ENCODE results near the gene MEGF11.

The MEGF11 gene

DNA sequence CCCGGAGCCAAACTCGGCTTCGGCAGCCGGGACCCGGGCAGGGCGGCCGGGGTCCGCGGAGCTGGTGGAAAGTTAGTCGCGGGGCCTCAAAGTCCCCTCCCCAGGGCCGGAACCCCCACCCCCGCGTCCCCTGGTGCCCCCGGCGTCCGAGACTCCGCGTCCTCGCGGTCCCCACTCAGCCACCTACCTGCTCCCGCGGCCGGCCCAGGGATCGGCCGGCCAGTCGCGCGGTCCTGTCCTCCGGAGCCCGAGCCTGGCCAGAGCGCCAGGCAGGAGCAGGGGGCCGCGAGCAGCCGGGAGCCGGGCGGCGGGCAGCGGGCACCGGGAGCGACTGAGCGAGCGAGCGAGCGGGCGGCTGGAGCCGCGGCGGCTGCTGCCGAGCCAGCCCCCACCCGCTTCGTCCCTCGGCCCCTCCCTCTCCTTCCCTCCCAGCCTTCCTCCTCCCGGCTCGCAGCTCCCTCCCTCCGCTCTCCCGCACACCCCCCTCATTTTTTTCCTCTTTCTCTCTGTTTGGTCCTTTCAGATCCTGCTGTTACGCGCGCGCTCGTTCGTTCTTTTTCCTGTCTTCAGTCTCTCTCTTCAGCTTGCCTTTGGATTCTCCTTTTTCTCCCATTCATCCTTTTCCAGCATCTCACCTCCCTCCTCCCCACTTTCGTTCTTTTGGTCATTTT lies at the start of gene MEGF11:
Gene MEGF11 (minus strand): TSS at position 333 of the 671 bp plus-strand sequence. CDS start 125,347 bp downstream, outside the sequence.
- no peak for DNase-seq

DNA sequence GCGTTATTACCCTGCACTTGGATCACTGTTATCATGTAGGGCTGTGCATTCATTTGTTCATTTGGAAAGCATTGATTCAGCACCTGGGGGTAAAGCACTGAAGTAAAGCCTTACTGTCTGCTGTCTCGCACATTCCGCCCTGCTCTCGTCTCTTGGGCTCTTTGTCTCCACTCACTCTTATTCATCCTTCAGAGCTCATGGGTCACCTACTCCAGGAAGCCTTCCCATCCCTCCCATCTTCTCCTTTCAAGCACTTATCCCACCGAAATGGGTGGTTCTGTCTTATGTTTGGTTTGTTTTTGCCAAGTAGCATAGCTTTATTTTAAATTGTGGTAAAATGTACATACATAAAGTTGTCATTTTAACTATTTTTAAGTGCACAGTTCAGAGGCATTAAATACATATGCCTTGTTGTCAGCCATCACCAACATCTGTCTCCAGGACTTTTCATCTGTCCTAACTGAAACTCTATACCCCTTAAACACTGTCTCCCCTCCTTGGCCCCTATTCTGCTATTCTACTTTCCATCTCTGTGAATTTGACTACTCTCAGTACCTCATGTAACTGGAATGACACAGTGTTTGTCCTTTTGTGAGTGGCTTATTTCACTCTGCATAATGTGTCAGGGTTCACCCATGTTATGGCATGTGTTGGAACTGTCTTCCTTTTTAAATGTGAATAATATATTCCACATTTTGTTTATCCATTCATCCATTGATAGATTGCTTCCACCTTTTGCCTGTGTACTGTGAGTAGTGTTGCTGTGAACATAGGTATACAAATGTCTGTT lies 49.1 kb upstream of the MEGF11 start:
- no peak for DNase-seq

DNA sequence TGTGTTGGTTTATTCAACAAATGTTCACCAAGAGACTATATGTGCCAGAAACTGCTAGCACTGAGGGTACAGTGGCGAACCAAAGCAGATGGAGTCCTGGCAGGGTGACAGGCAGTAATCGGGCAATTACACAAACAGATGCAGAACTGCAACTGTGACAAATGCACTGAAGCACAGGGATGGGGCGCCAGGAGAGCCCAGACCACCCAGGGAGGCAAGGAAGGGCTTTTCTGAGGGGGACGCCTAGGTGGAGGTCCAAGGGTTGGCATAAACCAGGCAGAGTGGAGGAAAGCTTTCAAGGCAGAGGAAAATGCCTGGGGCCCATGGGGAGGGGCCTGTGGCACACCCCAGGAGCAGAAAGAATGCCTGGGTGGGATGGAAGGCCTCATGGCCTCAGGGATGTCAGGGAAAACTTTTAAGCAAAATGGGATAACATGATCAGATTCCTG lies 45.3 kb upstream of the MEGF11 start:
- no peak for DNase-seq

DNA sequence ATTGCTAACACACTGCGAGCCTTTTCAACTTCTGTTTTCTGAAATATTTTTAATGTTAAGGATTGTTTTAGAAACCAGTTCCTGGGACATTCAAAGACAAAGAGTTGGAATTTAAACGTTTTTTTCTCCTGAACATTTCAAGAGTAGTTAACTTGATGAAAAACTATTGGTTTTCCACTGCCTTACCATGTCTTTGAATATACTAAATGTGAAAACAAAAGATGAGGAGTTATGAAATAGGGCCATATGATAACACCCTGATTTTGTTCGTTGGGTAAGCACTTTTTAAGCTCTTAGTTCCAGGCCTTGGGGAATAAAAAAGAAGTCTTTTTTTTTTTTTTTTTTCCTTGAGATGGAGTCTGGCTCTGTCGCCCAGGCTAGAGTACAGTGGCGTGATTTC lies 42.6 kb upstream of the MEGF11 start:
- DNase-seq, result no peak

DNA sequence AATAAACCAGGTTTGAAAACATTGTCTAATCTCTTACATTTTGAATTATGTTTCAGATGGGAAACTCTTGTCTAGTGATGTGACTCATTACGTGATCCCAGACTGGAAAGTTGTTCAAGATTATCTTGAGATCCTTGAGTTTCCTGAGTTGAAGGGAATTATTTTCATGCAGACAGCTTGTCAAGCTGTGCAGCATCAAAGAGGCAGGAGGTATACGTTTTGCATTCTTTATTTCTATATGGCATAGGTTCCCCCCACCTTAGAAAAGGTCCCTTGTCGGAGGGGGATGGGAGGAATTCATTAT lies 41.3 kb upstream of the MEGF11 start:
- no peak for DNase-seq

DNA sequence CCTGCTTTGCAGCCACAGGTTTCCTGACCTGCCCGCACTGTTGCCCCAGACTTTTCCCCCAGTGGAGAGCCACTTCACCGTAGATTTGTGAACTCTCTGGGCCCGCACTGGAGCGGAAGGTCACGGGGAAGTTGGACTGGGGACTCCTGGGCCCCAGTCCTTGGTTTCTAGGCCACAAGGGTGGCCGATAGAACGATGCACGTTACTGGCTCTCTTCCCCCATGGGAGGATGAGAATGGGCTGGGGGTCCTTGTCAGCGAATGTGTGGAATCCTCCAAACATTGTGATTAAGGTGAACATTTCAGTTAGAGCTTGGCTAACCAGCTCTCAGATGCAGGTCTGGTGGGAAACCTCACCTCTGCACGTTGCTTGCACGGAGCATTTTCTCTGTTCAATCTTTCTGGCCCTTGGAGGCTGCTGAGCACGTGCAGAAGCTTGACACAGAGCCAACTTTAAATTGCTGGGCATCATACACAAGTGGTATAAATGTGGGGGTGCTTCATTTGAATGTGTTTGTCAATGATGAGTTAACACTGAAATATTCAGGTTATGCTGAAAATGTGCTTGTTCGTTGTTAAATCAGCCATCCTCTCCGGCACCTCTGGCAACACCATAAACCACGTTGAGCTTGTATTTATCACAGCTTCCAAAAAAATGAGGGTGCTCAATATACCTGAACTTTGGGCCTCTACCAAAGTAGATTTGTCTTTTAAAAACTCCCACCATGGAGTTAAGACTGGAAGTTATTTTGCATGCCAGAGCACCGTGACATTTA lies 40.8 kb upstream of the MEGF11 start:
- DNase-seq, result no peak

DNA sequence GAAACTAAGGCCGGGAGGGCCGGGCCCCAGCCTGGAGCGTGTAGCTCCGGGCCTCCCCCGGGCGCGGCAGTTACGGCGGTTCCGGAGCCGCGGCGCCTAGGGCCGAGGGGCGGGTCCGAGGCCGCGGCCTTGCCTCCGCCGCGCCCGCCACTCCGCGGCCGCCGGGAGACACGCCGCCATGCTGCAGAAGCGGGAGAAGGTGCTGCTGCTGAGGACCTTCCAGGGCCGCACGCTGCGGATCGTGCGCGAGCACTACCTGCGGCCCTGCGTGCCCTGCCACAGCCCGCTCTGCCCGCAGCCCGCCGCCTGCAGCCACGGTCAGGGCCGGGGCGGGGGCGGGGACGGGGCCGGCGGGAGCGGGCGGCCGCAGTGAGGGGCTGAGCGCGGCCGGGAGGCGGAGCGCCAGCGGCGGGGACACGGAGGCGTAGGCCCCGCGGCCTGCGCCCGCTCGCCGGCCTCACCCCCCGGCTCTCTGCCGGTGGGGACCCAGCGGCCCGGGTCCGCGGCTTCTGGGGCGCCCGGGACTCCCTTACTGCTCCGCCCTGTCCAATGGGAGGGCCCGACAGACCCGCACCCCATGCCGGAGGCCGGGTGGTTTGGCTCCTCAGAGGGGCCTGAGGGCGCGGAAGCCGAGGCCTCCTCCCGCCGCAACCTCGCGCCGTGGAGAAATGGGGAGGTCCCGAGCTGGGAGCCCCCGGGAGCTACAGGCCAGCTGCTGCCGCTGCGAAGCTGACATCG lies 40.0 kb upstream of the MEGF11 start, which contains the start of gene DIS3L:
Gene DIS3L (plus strand): TSS at position 150 of the 738 bp plus-strand sequence. CDS start 29 bp downstream, at position 179.
- peak; percentile 59 for DNase-seq

DNA sequence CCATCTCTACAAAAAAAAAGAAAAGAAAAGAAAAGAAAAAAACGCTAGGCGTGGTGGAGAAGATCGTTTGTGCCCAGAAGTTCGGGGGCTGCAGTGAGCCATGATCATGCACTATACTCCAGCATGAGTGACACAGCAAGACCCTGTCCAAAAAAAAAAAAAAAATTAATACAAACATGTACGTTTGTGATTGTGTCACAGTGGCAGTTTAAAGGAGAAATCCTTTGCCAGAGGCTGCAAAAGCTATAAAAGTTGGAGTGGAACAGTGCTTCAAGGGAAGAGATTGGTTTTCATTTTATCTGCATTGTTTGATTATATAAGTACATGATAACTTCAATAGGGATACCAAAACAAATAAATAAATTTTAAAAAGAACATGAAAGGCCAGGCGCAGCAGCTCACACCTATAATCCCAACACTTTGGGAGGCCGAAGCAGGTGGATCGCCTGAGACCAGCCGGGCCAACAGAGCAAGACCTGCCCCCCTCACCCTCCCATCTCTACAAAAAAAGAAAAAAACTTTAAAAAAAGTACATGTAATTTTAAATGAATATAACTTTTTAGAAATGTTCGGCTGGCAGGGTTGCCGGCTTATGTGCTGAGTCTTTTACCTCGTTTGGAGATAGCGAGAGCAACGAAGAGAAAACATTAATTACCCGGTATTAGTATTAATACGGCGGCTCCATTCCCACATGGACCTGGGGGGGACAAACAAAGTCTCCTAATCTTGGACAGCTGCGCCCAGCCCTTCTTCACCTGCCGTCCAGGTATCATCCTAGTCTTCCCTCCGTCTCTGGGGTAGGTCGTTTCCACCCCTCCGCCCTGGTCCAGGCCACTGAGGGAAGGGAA lies 39.2 kb upstream of the MEGF11 start:
- no peak for DNase-seq

DNA sequence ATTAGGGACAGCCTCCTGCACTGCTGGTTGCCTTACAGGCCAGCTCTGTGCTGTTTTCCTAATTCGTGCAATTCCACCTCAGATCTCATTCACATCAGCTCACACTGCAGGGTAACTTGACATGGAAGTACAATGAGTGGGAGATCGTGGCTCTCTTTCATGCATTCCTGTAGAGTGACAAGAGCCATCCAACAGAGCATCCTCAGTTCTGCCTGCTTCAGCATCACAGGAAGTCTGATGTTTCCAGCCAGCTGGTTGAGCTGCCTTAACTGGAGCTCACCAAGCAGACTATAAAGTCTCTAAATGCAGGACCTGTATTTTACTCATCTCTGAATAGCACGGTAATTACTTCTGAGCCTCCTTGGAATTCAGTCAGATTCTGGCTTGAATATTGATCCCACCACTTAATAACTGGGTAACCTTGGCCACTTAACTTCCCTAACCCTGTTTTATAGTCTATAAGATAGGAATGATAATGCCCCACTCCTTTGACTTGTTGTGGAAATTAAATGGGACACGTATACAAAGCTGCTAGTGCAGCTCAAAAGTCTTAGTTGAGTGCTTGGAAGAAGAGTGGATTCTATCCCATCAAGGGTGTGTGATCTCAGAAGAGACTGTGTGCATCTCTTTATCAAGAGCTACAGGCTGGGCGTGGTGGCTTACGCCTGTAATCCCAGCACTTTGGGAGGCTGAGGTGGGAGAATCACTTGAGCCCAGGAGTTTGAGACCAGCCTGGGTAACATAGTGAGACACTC lies 38.4 kb upstream of the MEGF11 start:
- no peak for DNase-seq

DNA sequence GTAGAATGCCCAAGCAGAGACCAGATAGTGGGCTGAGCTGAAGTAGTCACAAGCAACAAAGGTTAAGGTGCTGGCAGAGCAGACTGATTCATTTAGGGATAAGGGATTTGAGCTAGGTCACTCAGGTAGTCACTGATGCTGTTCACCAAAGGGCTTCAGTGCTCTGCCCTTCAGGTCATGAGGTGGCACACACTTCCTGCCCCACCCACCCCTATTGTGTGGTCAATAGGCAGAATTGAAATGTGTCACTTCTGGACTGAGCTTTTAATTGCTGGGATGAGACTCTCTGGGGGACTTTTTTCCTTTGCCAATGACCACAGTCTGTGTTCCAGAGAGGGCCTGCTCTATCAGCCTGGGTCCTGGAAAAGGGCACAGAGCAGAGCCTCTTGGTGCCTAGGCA lies 37.0 kb upstream of the MEGF11 start:
- no peak for DNase-seq

DNA sequence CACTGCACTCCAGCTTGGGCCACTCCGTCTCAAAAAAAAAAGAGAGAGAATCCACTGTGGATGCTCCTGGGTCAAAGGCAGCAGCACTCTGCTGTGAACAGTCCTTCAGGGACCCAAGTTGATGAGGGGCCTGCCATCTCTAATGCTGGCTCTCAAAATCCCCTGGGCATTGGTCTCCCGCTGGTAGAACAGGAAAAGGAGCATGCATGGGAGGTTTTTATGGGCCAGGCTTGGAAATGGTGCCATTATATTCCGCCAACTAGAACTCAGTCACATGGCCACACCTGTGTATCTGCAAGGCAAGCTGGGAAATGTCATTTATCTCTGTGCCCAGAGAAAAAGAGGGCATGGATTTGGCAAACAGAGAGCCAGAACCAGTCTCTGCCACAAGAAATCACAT lies 36.5 kb upstream of the MEGF11 start:
- no peak for DNase-seq

DNA sequence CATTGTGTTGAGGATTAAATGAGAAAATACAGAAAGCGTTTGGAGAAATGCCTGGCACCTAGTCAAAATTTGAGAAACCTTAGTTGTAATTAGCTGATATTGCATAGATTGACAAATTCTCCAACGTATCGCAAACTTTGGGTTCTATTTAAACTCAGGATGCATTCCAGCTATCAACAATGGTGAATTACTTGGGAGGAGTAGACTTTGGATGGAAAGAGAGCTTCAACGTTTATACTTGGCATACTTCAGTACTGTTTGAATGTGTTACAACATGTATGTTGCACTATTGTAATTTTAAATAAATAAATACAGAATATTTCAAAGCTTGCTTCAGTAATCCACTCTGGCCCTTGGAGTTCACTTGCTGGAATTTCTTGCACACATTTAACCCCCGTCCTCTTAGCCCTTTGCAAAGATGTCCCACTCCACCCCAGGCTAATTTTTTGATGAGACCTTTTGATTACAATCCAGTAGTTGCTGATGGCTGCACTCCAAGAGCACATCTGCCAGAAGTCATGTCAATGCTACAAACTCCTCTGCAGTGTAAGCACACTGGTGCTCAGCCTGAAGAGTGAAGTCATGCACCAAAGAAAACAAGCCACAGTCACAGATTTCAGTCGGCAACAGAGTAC lies 35.1 kb upstream of the MEGF11 start:
- DNase-seq, result no peak

DNA sequence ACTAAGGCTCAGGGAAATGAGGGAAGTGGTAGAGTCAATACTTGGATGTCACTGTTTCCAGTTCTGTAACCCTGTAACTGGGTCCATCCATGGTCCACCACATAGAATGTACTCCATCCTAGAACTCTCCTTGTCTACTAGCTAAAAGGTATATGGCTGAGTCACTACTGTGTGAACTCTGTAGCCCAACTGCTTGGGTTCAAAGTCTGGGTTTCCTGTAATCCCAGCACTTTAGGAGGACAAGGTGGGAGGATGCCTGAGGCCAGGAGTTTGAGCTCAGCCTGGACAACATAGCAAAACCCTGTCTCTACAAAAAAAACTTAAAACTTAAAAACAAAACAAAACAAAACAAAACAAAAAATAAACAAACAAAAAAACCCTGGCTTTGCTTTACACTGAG lies 34.5 kb upstream of the MEGF11 start:
- DNase-seq, result no peak

DNA sequence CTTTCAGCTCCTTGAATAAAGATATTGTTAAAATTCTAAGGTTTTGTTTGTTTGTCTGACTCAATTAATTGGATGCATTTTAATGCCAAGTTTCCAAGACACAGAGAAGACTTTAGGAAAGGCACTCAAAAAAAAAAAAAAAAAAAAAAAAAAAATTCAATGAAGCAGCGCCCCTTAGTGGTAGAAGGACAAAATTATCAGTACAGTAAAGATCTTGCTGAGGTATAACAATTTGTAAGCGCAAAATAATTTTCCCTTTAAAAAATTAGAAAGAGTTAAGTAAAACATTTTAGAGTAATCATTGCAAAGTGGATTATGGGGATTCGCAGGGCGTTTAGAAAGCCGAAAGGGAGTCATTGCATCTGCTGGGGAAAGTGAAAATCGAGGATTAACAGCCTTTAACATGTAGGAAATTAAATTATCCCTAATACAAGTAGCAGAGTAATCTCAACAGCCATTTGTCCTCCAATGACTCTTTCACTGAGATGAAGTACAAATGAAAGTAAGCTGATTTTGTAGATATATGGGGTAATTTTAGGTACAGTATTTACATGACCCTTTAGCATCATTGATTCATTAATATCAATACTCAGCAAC lies 34.0 kb upstream of the MEGF11 start:
- DNase-seq, result no peak

DNA sequence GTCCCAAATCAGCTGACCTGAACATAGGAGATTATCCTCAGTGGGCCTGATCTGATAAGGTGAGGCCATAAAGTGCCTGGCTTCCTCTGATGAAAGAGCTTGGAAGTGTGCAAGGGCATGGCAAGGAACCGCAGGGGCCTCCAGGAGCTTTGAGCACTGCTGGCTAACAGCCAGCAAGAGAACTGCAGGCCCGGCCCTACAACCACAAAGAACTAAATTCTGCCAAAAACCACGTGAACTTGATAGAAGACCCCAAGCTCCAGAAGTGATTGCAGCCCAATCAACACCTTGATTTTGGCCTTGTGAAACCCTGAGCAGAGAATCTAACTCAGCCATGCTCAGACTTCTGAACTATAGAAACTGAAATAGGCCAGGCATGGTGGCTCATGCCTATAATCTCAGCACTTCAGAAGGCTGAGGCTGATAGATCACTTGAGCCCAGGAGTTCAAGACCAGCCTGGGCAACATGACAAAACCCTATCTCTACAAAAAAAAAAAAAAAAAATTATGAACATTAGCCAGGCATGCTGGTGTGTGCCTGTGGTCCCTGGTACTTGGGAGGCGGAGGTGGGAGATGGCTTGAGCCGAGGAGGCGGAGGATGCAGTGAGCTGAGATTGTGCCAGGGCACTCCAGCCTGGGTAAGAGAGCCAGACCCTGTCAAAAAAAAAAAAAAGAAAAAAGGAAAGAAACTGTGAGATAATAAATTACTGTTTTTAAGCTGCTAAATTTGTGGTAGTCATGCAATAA lies 32.2 kb upstream of the MEGF11 start:
- no peak for DNase-seq

DNA sequence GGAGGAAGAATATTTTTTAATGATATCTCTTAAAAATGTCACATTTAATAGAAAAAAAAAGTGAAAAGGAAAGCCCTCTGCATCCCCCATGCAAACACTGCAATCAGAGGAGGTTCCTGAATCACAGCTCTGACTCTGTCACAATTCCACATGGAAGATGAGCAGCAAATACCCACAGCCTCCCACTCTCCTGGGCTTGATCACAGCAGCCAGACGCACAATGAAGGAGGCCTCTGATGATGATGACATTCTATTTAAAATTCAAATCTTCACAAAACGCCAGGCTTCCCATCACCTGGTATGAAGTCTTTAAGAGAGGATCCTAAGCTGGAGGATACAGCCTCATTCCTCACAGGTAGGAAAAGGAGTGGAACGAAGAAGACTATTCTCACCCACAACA lies 30.7 kb upstream of the MEGF11 start:
- DNase-seq, result no peak

DNA sequence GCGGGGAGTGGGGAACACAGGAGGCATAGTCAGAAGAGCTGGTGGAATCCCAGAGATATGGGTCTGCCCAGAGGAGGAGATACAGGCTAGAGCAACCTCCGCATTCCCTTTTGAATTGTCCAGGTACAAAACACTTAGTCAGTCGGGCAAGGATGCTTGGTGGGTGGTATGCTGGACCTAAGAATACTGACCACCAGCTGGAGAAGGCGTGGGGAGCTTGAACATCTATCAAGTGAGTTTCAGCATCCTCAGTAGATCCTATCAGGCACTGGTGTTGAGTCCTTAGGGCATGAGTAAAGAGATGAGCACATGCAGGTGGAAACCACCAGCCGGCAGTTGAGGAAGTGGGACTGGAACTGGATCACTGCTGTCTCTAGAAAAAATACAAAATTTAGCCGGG lies 25.1 kb upstream of the MEGF11 start:
- no peak for DNase-seq

DNA sequence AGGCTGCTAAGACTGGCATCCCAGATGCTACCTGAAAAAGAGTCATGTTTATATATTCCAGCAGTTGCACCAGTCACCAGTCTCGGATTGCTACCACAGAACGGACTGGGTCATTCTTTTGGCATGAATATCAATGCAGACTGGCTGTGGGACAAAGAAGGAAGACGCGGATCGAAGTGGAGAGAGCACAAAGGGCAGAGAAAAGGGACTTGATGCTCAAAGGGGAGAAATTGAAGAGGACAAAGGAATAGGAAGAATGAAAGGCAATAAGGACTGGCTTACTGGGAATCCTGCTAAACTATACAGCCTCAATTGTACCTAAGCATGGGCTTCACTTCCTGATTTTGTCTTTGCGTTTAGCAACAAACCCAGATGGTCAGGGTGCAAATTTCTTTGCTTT lies 24.5 kb upstream of the MEGF11 start:
- no peak for DNase-seq

DNA sequence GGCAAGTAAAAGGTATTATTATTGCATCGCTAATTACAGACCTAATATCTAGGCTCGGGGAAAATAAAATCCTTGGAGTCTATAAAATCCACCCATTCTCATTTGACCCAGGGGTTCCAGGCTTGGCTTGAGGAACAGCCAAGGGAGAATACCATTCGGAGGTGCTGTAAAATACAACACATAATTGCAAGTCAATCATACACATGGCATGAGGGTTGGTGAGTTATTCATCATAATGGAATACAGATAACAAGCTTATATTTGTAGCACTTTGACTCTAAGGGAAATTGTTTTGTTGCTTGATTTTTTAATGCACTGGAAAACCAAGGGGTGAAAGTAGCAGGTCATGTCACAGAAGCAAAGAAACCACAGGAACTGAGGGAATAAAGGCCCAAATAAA lies 23.0 kb upstream of the MEGF11 start:
- DNase-seq, result no peak

DNA sequence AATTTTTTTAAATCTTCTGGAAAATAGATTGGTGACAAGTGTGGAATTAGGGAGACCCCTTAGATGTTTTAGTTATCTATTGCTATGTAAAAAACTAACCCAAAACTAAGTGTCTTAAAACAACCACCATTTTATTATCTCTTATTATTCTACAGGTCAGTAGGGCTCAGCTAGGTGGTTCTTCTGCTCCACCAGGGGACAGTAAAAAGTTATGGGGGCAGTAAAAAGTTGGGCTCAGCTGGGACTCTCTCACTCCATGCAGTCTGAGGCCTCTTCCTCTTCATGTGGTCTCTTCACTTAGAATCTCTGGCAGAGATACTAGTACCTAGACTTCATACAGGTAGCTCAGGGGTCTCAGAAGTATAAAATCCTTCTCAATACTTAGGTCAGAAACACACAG lies 21.8 kb upstream of the MEGF11 start:
- DNase-seq, result no peak
